ENCODE data around the gene GYS2. TPM values are rescaled to one million over a fixed set of nuclear protein-coding genes. Genes with fewer than 3 reads are reported as not detected.

Gene GYS2
- total and polyA plus RNA-seq, 2 of the 4 experiments (the other 2 are of a cell fraction), result not detected

DNA sequence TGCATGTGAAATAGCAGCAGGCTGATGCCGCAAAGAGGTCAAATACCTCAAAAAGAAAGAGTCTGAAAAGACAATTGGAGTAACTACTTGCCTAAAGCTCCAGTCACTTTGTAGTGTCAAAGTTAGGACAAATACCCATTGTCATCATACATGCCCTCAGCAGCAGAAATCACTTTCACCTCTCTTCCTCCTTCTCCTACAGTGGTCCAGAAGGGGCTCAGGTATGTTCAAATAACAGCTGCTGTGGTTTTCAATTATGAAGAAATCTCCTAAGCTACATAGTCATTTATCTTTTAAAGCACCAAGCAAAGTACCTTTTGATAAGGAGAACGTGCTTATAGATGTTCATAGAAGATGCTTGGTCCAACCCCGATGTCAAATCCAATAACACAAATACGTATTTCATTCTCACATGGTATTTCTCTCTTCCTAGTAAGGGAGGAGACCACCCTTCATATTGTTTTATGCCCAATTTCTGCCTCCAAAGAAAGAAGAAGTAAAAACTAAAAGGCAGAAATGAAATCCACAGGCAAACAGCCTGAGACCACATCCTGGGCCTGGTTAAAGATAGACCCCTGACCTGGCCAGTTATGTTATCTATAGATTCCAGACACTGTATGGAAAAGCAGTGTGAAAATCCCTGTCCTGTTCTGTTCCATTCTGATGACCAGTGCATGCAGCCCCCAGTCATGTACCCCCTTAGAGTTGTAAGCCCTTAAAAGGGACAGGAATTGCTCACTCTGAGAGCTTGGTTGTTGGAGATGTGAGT, 23.7 kb downstream of the GYS2 start:
- no peak overlapping the region for H2AFZ ChIP-seq (replicated peaks; ENCODE audit: low read length, poor library complexity)
- TF ChIP-seq RCOR1 (IDR thresholded peaks at IDR 0.05; ENCODE audit: insufficient replicate concordance, low read length) (no peak), BHLHE40 (IDR thresholded peaks at IDR 0.05; ENCODE audit: low read depth, low read length) (no peak)
- no peak overlapping the region for H2AK9ac ChIP-seq (replicated peaks; ENCODE audit: low read depth, low read length, poor library complexity)
- DNase-seq (no peak), ATAC-seq (ENCODE audit: low read depth) (no peak)
- H3K23ac ChIP-seq (ENCODE audit: low read depth, low read length), result no peak overlapping the region
- no peaks in the 10 kb centered on the region for H3K36me3 ChIP-seq (ENCODE audit: control insufficient read depth, insufficient read depth, low read length)
- no peak overlapping the region for H2BK20ac ChIP-seq (ENCODE audit: low read depth, low read length)
- no peak overlapping the region for H3K56ac ChIP-seq (ENCODE audit: extremely low read depth, insufficient read depth, low read length)
- H3K27me3 ChIP-seq (ENCODE audit: control insufficient read depth, insufficient read depth, low read length), result no peaks in the 10 kb centered on the region
- no peaks in the 10 kb centered on the region for H3K79me1 ChIP-seq (ENCODE audit: low read depth in 1 of 2, low read length in 2 of 2)
- no peaks in the 10 kb centered on the region for H3K9me1 ChIP-seq (ENCODE audit: insufficient read depth, low read length)
- no peak overlapping the region for H2BK120ac ChIP-seq (ENCODE audit: low read depth, low read length)
- no peaks in the 10 kb centered on the region for H4K20me1 ChIP-seq (ENCODE audit: insufficient read depth, low read length)
- H3K9me3 ChIP-seq (ENCODE audit: control insufficient read depth, insufficient read depth, low read length), result no peaks in the 10 kb centered on the region
- dilution Hi-C loops (cut with HindIII; ENCODE audit: low sequenced_read_pairs, unreplicated experiment) (no loop called here), intact Hi-C loops (cut with micrococcal nuclease) (no loop called here), in situ Hi-C loops (cut with MboI; ENCODE audit: low sequenced_read_pairs) (no loop called here)
- H2BK15ac ChIP-seq (ENCODE audit: low read depth, low read length), result no peak overlapping the region
- H3K4me2 ChIP-seq (ENCODE audit: low read depth, low read length), result no peak overlapping the region
- H3K4me1 ChIP-seq (ENCODE audit: control insufficient read depth, insufficient read depth, low read length), result no peaks in the 10 kb centered on the region
- no peak overlapping the region for H3K14ac ChIP-seq (replicated peaks; ENCODE audit: low read depth, low read length)
- H2AK5ac ChIP-seq (ENCODE audit: low read depth, low read length), result no peak overlapping the region
- H4K8ac ChIP-seq (ENCODE audit: low read depth in 2 of 2, low read length in 2 of 2), result no peak overlapping the region
- no peak overlapping the region for H3K27ac ChIP-seq (ENCODE audit: insufficient read depth, low read length)
- H3K9ac ChIP-seq (ENCODE audit: low read depth, low read length), result no peak overlapping the region
- no peak overlapping the region for H4K91ac ChIP-seq (ENCODE audit: insufficient read depth, low read depth, low read length)
- WGBS, 2 experiments (ENCODE audit: extremely low coverage in 2 of 2, insufficient read length in 1 of 2), result no CpG with 5 or more reads among the region's 4 CpGs
- H3K4ac ChIP-seq (ENCODE audit: low read depth, low read length), result no peak overlapping the region
- no TSS peak for BruUV-seq (replicated peaks)
- ChIA-PET POLR2A (ENCODE audit: unreplicated experiment) (no interaction called here), CTCF (interaction anchor here (0.6 kb wide), 1 partner anchor 111 kb away, joined by 3 read pairs; no protein-coding TSS in a partner anchor)
- no peak overlapping the region for H4K5ac ChIP-seq (ENCODE audit: low read depth, low read length)
- no peak overlapping the region for H3K18ac ChIP-seq (ENCODE audit: low read depth, low read length)
- no peak overlapping the region for H2BK5ac ChIP-seq (ENCODE audit: low read depth, low read length, poor library complexity, severe bottlenecking)
- H3K4me3 ChIP-seq (ENCODE audit: insufficient read depth, low read depth, low read length), result no peak overlapping the region

Data from IMR-90 (cell line).